Endothelial cell (in vitro differentiated cells): Measurements from ENCODE around the gene KIR2DL1. TPM values are rescaled to one million over a fixed set of nuclear protein-coding genes. Genes with fewer than 3 reads are reported as not detected.
"Not testable (repeated sequence)": the region's sequence is repeated elsewhere in the genome, so short reads cannot be mapped to it uniquely, and the experiment has no call there.

Experiments used
- DNase-seq: peaks from one replicate; pipeline ENCODE4 v3.0.0; 2021; ENCODE audit warnings: low spot score
- H3K27ac Mint-ChIP-seq: one replicate; pipeline ENCODE4 v1.8.0; 2021; ENCODE audit warnings: mixed read lengths, inconsistent platforms; ENCODE audit not compliant: unreplicated experiment
- H3K27me3 Mint-ChIP-seq: one replicate; pipeline ENCODE4 v1.8.0; 2021; ENCODE audit warnings: mild to moderate bottlenecking, moderate library complexity, mixed read lengths, inconsistent platforms; ENCODE audit not compliant: unreplicated experiment
- H3K36me3 Mint-ChIP-seq: one replicate; pipeline ENCODE4 v1.8.0; 2021; ENCODE audit warnings: mild to moderate bottlenecking, low read depth, mixed read lengths, inconsistent platforms; ENCODE audit not compliant: unreplicated experiment
- H3K4me1 Mint-ChIP-seq: one replicate; pipeline ENCODE4 v1.8.0; 2021; ENCODE audit warnings: mild to moderate bottlenecking, mixed read lengths, inconsistent platforms; ENCODE audit not compliant: unreplicated experiment
- H3K4me3 Mint-ChIP-seq: one replicate; pipeline ENCODE4 v1.8.0; 2021; ENCODE audit warnings: mild to moderate bottlenecking, mixed read lengths, inconsistent platforms; ENCODE audit not compliant: unreplicated experiment
- H3K9me3 Mint-ChIP-seq: one replicate; pipeline ENCODE4 v1.8.0; 2021; ENCODE audit warnings: mixed read lengths, inconsistent platforms; ENCODE audit not compliant: unreplicated experiment
- CTCF ChIP-seq: fragments of 200-600 bp; sonication (generic); IDR thresholded peaks from one replicate; pipeline ENCODE4 v1.5.0; 2021; ENCODE audit warnings: antibody characterized with exemption; ENCODE audit not compliant: unreplicated experiment
- total RNA-seq: library from RNA; stranded (reverse); fragmentation: NEBNext Ultra II Directional; extraction: Animal tissue kit (Norgen Biotek cat#: 25700); gene quantifications from one replicate; pipeline ENCODE4 v1.2.1, GENCODE V29; 2021; ENCODE audit not compliant: unreplicated experiment

KIR2DL1 gene
- total RNA-seq, 1 donor from 2014 or later, result not detected

- Mint-ChIP-seq H3K27ac (no peak overlapping the region), H3K4me1 (no peaks in the 10 kb centered on the region), H3K4me3 (no peak overlapping the region), H3K9me3 (peaks cover 62% of the 10 kb centered on the region), H3K36me3 (peaks cover 35% of the 10 kb centered on the region), H3K27me3 (peaks cover 16% of the 10 kb centered on the region)
- DNase-seq, result no peak
- no peak for TF ChIP-seq CTCF
These were observed 41.4 kb upstream of the KIR2DL1 start for GRCh38 chr19:54728167-54728566.

GRCh38 chr19:54729416-54730188 lies 40.0 kb upstream of the KIR2DL1 start:
- no peak for TF ChIP-seq CTCF
- no peak for DNase-seq
- Mint-ChIP-seq H3K27me3 (peaks cover 11% of the 10 kb centered on the region), H3K36me3 (peaks cover 39% of the 10 kb centered on the region), H3K9me3 (peaks cover 65% of the 10 kb centered on the region), H3K4me1 (no peaks in the 10 kb centered on the region), H3K4me3 (no peak overlapping the region), H3K27ac (no peak overlapping the region)

- DNase-seq, result no peak
- no peak overlapping the region for H3K4me3 Mint-ChIP-seq
- no peak for TF ChIP-seq CTCF
- no peak overlapping the region for H3K27ac Mint-ChIP-seq
- peaks cover 13% of the 10 kb centered on the region for H3K27me3 Mint-ChIP-seq
- H3K36me3 Mint-ChIP-seq, result peaks cover 37% of the 10 kb centered on the region
- H3K9me3 Mint-ChIP-seq, result peaks cover 59% of the 10 kb centered on the region
- H3K4me1 Mint-ChIP-seq, result no peaks in the 10 kb centered on the region
These were observed 38.4 kb upstream of the KIR2DL1 start for GRCh38 chr19:54731191-54731590.

GRCh38 chr19:54738306-54738705 lies 31.3 kb upstream of the KIR2DL1 start, which contains the start of gene KIR2DL3:
Gene KIR2DL3 (plus strand): TSS chr19:54738513. CDS start chr19:54738546, 33 bp downstream.
- peaks cover 38% of the 10 kb centered on the region for H3K36me3 Mint-ChIP-seq
- not testable (repeated sequence) for H3K4me1 Mint-ChIP-seq, DNase-seq, H3K27ac Mint-ChIP-seq, H3K4me3 Mint-ChIP-seq
- peaks cover 12% of the 10 kb centered on the region for H3K27me3 Mint-ChIP-seq
- H3K9me3 Mint-ChIP-seq, result peaks cover 58% of the 10 kb centered on the region

- Mint-ChIP-seq H3K27ac (no peak overlapping the region), H3K4me1 (no peaks in the 10 kb centered on the region), H3K9me3 (peaks cover 58% of the 10 kb centered on the region), H3K4me3 (no peak overlapping the region), H3K27me3 (peaks cover 12% of the 10 kb centered on the region), H3K36me3 (peaks cover 40% of the 10 kb centered on the region)
- no peak for TF ChIP-seq CTCF
- DNase-seq, result no peak
These were observed 30.9 kb upstream of the KIR2DL1 start for GRCh38 chr19:54738715-54739114.
